ENCODE results near the gene TRIP11.

DNA sequence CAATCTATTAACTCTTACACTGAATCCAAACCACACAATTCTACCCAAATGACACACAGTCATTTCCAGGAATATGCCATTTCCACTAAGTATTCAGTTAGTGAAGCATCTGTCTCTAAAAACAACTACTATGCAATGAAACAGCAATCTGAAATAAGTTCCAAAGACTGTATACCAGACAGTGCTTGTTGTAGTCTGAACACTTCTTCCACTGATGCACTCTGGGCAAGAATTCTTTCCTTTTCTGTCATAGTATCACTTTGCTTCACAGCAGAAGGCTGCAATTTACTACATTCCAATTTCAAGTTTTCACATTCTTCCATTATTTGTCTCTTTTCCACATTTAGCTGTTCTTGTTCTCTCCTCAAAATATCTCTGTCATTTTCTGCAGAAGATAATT lies 25.8 kb downstream of the TRIP11 start:
- TF ChIP-seq POLR2A (IDR thresholded peaks at IDR 0.05; ENCODE audit: borderline replicate concordance, extremely low read depth, insufficient read depth, insufficient read length): no peak
- TF ChIP-seq CTCF (IDR thresholded peaks at IDR 0.05 in 2 of 3, conservative IDR thresholded peaks at IDR 0.05 in 1 of 3; ENCODE audit: borderline replicate concordance in 1 of 3, insufficient read depth in 1 of 3, low read depth in 2 of 3, low read length in 2 of 3): no peak
- no peak for TF ChIP-seq CEBPB (IDR thresholded peaks at IDR 0.05; ENCODE audit: low read depth)
- no peak for TF ChIP-seq EZH2 (IDR thresholded peaks at IDR 0.05)
- no peak for TF ChIP-seq POLR2AphosphoS5 (IDR thresholded peaks at IDR 0.05; ENCODE audit: low read depth, low read length)
- no peak for TF ChIP-seq SIN3A (IDR thresholded peaks at IDR 0.05; ENCODE audit: low read depth)

Data from HCT116 (cell line).